Measurements from ENCODE around the gene GRK5.

Gene GRK5

DNA sequence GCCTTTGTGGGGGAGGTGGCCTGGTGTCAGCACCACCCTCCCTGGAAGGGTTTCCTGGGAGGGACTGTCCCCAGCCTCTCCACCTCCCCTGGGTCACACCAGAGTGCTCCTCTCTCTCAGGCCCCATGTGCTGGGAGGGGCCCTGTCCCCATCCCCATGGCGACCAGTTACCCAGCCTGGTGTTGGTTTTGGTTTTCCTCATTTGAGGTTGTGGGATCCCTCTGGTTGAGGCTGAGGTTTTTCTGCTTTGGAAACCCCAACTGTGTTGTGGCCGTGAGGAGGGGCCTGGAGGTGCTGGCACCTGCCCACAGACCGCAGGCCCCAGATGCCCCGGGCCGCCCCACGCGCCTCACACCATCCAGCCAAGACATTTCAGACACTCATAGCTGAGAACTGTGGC is 106.3 kb downstream of the GRK5 start:
- Histone ChIP-seq H3K4me3 (ENCODE audit: low read length) (peak overlapping the region; percentile 32; the same call in 1 of the 2 replicates), H3K79me2 (ENCODE audit: low read length) (no peaks in the 10 kb centered on the region), H3K9me3 (ENCODE audit: insufficient read depth, low read length) (no peaks in the 10 kb centered on the region), H3K27me3 (ENCODE audit: low read depth, low read length) (no peaks in the 10 kb centered on the region), H2AFZ (ENCODE audit: low read depth, low read length) (no peak overlapping the region), H3K9ac (ENCODE audit: low read length) (no peak overlapping the region), H3K4me1 (ENCODE audit: low read length) (peaks cover 54% of the 10 kb centered on the region), H4K20me1 (ENCODE audit: insufficient read depth, low read length) (peaks cover 24% of the 10 kb centered on the region), H3K4me2 (ENCODE audit: low read length) (peak overlapping the region; percentile 57), H3K27ac (ENCODE audit: low read length) (peak overlapping the region; percentile 22; the same call in 1 of the 2 replicates), H3K36me3 (replicated peaks; ENCODE audit: low read depth, low read length) (no peaks in the 10 kb centered on the region)
- TF ChIP-seq, protein P1, sequence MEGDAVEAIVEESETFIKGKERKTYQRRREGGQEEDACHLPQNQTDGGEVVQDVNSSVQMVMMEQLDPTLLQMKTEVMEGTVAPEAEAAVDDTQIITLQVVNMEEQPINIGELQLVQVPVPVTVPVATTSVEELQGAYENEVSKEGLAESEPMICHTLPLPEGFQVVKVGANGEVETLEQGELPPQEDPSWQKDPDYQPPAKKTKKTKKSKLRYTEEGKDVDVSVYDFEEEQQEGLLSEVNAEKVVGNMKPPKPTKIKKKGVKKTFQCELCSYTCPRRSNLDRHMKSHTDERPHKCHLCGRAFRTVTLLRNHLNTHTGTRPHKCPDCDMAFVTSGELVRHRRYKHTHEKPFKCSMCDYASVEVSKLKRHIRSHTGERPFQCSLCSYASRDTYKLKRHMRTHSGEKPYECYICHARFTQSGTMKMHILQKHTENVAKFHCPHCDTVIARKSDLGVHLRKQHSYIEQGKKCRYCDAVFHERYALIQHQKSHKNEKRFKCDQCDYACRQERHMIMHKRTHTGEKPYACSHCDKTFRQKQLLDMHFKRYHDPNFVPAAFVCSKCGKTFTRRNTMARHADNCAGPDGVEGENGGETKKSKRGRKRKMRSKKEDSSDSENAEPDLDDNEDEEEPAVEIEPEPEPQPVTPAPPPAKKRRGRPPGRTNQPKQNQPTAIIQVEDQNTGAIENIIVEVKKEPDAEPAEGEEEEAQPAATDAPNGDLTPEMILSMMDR (IDR thresholded peaks at IDR 0.05; ENCODE audit: low read depth, low read length) = no peak
- TF ChIP-seq EZH2phosphoT487 (IDR thresholded peaks at IDR 0.05; ENCODE audit: low read depth) = no peak

DNA sequence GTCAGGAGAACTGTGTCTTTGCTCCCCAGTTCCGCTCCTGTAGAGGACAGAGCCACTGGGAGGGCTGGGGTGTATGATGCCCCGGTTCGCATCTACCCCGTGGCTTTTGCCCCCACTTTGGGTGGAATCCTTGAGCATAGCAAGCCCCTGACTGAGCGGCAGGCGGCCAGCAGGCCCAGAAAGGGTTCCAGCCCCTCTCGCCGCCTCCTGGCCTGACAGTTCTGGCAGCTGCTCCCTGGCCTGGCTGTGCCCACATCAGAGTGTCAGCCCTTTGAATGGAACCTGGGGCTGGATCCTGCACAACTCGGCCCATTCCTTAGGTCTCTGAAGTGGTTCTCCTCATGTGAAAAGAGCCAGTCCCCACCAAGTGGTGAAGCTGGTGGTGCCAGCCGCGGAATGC is 106.7 kb downstream of the GRK5 start:
- Histone ChIP-seq H3K79me2 (ENCODE audit: low read length) (no peaks in the 10 kb centered on the region), H3K27me3 (ENCODE audit: low read depth, low read length) (no peaks in the 10 kb centered on the region), H3K4me1 (ENCODE audit: low read length) (peaks cover 50% of the 10 kb centered on the region), H2AFZ (ENCODE audit: low read depth, low read length) (no peak overlapping the region), H3K36me3 (replicated peaks; ENCODE audit: low read depth, low read length) (no peaks in the 10 kb centered on the region), H4K20me1 (ENCODE audit: insufficient read depth, low read length) (peaks cover 24% of the 10 kb centered on the region), H3K9me3 (ENCODE audit: insufficient read depth, low read length) (no peaks in the 10 kb centered on the region), H3K9ac (ENCODE audit: low read length) (0 out of 2 replicates have a peak overlapping the region, but pooled peaks have one; percentile 12), H3K4me2 (ENCODE audit: low read length) (peak overlapping the region; percentile 57), H3K4me3 (ENCODE audit: low read length) (peak overlapping the region; percentile 32; the same call in 1 of the 2 replicates), H3K27ac (ENCODE audit: low read length) (peak overlapping the region; percentile 22)
- no peak for TF ChIP-seq EZH2phosphoT487 (IDR thresholded peaks at IDR 0.05; ENCODE audit: low read depth)
- TF ChIP-seq, protein P1 (IDR thresholded peaks at IDR 0.05; ENCODE audit: low read depth, low read length) = no peak

DNA sequence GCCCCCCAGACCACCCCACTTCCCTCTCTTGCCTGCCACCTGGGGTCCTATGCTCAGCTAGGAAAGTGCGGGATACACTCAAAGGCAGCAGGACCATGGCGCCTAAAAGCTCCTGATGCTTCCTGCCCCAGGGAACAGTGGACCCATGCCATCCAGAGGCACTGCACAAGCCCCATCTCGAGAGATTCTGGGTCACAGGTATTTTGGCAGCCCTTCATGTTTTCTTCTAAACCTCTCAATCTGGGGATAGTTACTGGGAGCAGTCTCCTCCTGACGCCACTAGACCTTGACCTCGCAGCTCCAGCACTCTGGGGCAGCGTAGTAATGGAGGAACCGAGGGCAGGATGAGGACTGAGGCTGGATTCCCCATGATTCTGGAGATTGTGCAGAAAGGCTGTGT is 107.1 kb downstream of the GRK5 start:
- H3K27ac ChIP-seq (ENCODE audit: low read length) = no peak overlapping the region
- peaks cover 24% of the 10 kb centered on the region for H4K20me1 ChIP-seq (ENCODE audit: insufficient read depth, low read length)
- no peak overlapping the region for H3K4me3 ChIP-seq (ENCODE audit: low read length)
- peaks cover 46% of the 10 kb centered on the region for H3K4me1 ChIP-seq (ENCODE audit: low read length)
- H3K4me2 ChIP-seq (ENCODE audit: low read length) = peak overlapping the region; percentile 57
- H3K27me3 ChIP-seq (ENCODE audit: low read depth, low read length) = no peaks in the 10 kb centered on the region
- H3K9me3 ChIP-seq (ENCODE audit: insufficient read depth, low read length) = no peaks in the 10 kb centered on the region
- no peaks in the 10 kb centered on the region for H3K79me2 ChIP-seq (ENCODE audit: low read length)
- no peaks in the 10 kb centered on the region for H3K36me3 ChIP-seq (replicated peaks; ENCODE audit: low read depth, low read length)
- no peak overlapping the region for H2AFZ ChIP-seq (ENCODE audit: low read depth, low read length)
- TF ChIP-seq, protein P1 (IDR thresholded peaks at IDR 0.05; ENCODE audit: low read depth, low read length) = no peak
- TF ChIP-seq EZH2phosphoT487 (IDR thresholded peaks at IDR 0.05; ENCODE audit: low read depth) = no peak
- H3K9ac ChIP-seq (ENCODE audit: low read length) = no peak overlapping the region

DNA sequence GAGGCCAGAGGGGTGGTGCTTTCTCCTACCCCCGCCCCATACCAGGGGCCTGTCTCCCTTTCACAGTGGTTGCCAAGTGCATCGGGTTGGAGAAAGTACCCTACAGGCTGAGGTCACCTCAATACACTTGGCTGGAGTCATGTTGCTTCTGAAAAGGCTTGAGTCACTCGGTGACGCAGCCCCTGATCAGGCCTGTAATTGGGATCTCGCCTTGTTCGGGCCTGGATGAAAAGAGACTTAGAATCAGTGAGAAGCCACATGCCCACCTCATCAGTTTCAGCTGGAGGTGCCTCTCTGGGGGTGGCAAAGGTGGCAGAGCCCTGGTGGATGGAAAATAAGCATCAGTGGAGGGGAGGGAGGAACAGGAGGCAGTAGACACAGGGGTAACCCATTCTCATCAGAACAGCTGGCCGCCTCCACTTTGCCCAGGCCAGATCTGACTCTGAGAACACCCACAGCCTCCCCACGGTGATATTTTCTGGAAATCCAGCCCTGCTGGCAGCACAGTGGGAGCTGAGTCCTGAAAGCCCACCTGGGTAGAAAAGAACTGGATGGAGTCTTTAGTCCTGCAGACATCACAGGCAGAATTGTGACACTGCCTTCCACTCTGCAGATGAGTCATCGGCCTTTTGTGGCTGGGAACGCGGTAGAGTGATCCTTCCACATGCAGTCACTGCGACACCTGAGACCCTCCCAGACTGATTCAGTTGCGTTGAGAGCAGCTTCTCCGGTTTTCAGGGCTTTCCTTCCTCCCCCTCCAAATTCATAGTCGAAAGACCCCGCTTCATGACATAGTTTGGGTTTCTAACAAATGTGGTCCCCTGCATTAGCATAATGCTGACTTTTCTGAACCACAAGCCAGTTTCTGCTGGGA is 108.0 kb downstream of the GRK5 start:
- H3K27ac ChIP-seq (ENCODE audit: low read length) = no peak overlapping the region
- peaks cover 37% of the 10 kb centered on the region for H3K4me1 ChIP-seq (ENCODE audit: low read length)
- TF ChIP-seq, protein P1 (IDR thresholded peaks at IDR 0.05; ENCODE audit: low read depth, low read length) = no peak
- TF ChIP-seq EZH2phosphoT487 (IDR thresholded peaks at IDR 0.05; ENCODE audit: low read depth) = no peak
- H3K9ac ChIP-seq (ENCODE audit: low read length) = no peak overlapping the region
- H3K79me2 ChIP-seq (ENCODE audit: low read length) = no peaks in the 10 kb centered on the region
- no peak overlapping the region for H2AFZ ChIP-seq (ENCODE audit: low read depth, low read length)
- H3K4me2 ChIP-seq (ENCODE audit: low read length) = peak overlapping the region; percentile 69
- H3K27me3 ChIP-seq (ENCODE audit: low read depth, low read length) = no peaks in the 10 kb centered on the region
- H3K9me3 ChIP-seq (ENCODE audit: insufficient read depth, low read length) = no peaks in the 10 kb centered on the region
- peak overlapping the region; percentile 20; the same call in 1 of the 2 replicates for H3K4me3 ChIP-seq (ENCODE audit: low read length)
- no peaks in the 10 kb centered on the region for H3K36me3 ChIP-seq (replicated peaks; ENCODE audit: low read depth, low read length)
- peaks cover 24% of the 10 kb centered on the region for H4K20me1 ChIP-seq (ENCODE audit: insufficient read depth, low read length)

Measured in OCI-LY3 (cell line).